GM12891 (cell line): ENCODE data around the gene CREB3L2.

Experiments
- PAX5 ChIP-seq: IDR thresholded peaks from 2 replicates; pipeline ENCODE4 v1.6.1; 2011; ENCODE audit warnings: low read length, moderate library complexity, mild to moderate bottlenecking; ENCODE audit not compliant: insufficient read depth, severe bottlenecking
- POLR2A ChIP-seq: IDR thresholded peaks from 2 replicates; pipeline ENCODE4 v1.6.1; 2011; ENCODE audit warnings: low read depth, low read length, control low read depth
- POLR2AphosphoS5 ChIP-seq: IDR thresholded peaks from 2 replicates; pipeline ENCODE4 v1.6.1; 2011; ENCODE audit warnings: low read depth, low read length, control low read depth
- POU2F2 ChIP-seq: IDR thresholded peaks from 2 replicates; pipeline ENCODE4 v1.6.1; 2011; ENCODE audit warnings: low read depth, mild to moderate bottlenecking, control low read depth, low read length, moderate library complexity
- TAF1 ChIP-seq: IDR thresholded peaks from 2 replicates; pipeline ENCODE4 v1.6.1; 2011; ENCODE audit warnings: low read depth, low read length, control low read depth

DNA sequence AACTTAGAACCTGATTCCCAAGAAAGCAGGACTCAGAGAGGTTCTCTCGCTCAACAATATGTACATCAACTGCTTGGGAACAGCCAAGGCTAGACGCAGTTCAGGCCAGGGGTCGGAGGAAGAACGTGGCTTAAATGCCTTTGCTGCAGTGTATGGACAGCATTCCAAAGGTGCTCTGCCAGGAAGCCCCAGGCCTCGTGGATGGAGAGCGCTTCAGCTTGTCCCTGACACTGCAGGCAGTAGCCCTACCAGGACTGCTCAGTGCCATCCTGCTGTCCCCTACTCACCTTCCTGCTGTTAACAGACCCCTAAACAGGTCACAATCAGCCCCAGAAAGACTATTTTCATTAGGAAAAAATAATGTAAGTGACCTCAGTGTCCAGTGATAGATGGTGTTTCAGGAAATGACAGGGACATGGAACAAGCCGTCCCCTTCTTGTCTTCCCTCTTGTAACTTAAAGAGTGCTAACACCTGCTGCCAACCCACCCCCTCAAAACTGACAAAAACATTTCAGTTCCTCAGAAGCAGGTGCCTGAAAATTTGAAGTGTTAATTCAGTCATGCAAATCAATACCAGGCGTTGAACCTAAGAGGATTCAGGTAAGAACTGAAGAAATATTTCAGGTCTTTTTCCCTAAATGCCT lies 16.5 kb downstream of the CREB3L2 start:
- no peak for TF ChIP-seq POLR2A
- no peak for TF ChIP-seq POLR2AphosphoS5
- 0 out of 2 replicates have a peak, but pooled peaks have one; percentile 27 for TF ChIP-seq POU2F2
- TF ChIP-seq PAX5 = no peak
- no peak for TF ChIP-seq TAF1
